Transverse colon (tissue), 3 donors: ENCODE results near the gene METTL17.

Source experiments
- CTCF ChIP-seq, 5 experiments: fragments of 200-600 bp in 3 of 5; fragments of 450-650 bp in 2 of 5; sonication (generic) in 3 of 5; IDR thresholded peaks; 1 replicate in 2 of 5; 2 replicates in 3 of 5; pipeline ENCODE4 v1.5.1; 2016 to 2017; ENCODE audit warnings: antibody characterized with exemption in 5 of 5, inconsistent platforms in 3 of 5, mild to moderate bottlenecking in 2 of 5, moderate library complexity in 1 of 5
- EP300 ChIP-seq: sonication (generic); formaldehyde crosslinking; IDR thresholded peaks from one replicate; pipeline ENCODE4 v1.6.1; 2017; ENCODE audit warnings: antibody characterized with exemption, low read depth
- POLR2A ChIP-seq: fragments of 450-650 bp; IDR thresholded peaks from one replicate; pipeline ENCODE4 v1.6.1; 2016; ENCODE audit warnings: antibody characterized with exemption, mild to moderate bottlenecking, moderate library complexity

GRCh38 chr14:21032326-21033132 is 42.7 kb downstream of the METTL17 start:
- TF ChIP-seq EP300 (no peak), CTCF (IDR thresholded peaks at IDR 0.05) (no peak), POLR2A (no peak)
